Inferior parietal cortex (tissue), 1 donor: ENCODE results near the gene ST6GALNAC6.
A peak's percentile ranks its signal among the peaks of the same experiment; 100 is the strongest.

Experiments used
- DNase-seq: peaks from one replicate; pipeline ENCODE4 v3.0.0-alpha.2; 2016; ENCODE audit errors: extremely low spot score

Gene ST6GALNAC6

GRCh38 chr9:127899128-127899943 lies at the start of gene ST6GALNAC6:
TSS of gene ST6GALNAC6 (minus strand) at chr9:127899603. CDS start at chr9:127897981, 1,622 bp downstream.
- DNase-seq = peak; percentile 75

- no peak for DNase-seq
Observed at GRCh38 chr9:127947841-127948710, 48.7 kb upstream of the ST6GALNAC6 start.

GRCh38 chr9:127946728-127947127 lies 47.3 kb upstream of the ST6GALNAC6 start:
- no peak for DNase-seq

- DNase-seq = no peak
Observed at GRCh38 chr9:127945942-127946341, 46.5 kb upstream of the ST6GALNAC6 start.

GRCh38 chr9:127945338-127945737 lies 45.9 kb upstream of the ST6GALNAC6 start:
- no peak for DNase-seq

- no peak for DNase-seq
Observed at GRCh38 chr9:127944586-127945218, 45.3 kb upstream of the ST6GALNAC6 start.

- peak; percentile 87 for DNase-seq
Observed at GRCh38 chr9:127943731-127944144, 44.3 kb upstream of the ST6GALNAC6 start.

GRCh38 chr9:127943011-127943662 lies 43.7 kb upstream of the ST6GALNAC6 start:
- DNase-seq = no peak

- peak; percentile 55 for DNase-seq
Observed at GRCh38 chr9:127942216-127943010, 43.0 kb upstream of the ST6GALNAC6 start.

- DNase-seq = no peak
Observed at GRCh38 chr9:127941961-127942215, 42.5 kb upstream of the ST6GALNAC6 start.

GRCh38 chr9:127941062-127941960 lies 41.9 kb upstream of the ST6GALNAC6 start:
- no peak for DNase-seq

GRCh38 chr9:127940593-127940992 lies 41.2 kb upstream of the ST6GALNAC6 start:
- DNase-seq = no peak

GRCh38 chr9:127938298-127938690 lies 38.9 kb upstream of the ST6GALNAC6 start:
- DNase-seq = no peak

- peak; percentile 89 for DNase-seq
Observed at GRCh38 chr9:127937388-127938297, 38.2 kb upstream of the ST6GALNAC6 start, which contains the start of gene DPM2. TSS of gene DPM2 (minus strand) at chr9:127937854. CDS start at chr9:127937820, 34 bp downstream.

- DNase-seq = no peak
Observed at GRCh38 chr9:127937056-127937387, 37.6 kb upstream of the ST6GALNAC6 start.

- no peak for DNase-seq
Observed at GRCh38 chr9:127936347-127936852, 37.0 kb upstream of the ST6GALNAC6 start.

GRCh38 chr9:127935765-127936221 lies 36.4 kb upstream of the ST6GALNAC6 start:
- DNase-seq = no peak

GRCh38 chr9:127934986-127935385 lies 35.6 kb upstream of the ST6GALNAC6 start:
- no peak for DNase-seq

GRCh38 chr9:127934248-127934647 lies 34.8 kb upstream of the ST6GALNAC6 start:
- no peak for DNase-seq
